EL (cell line): Measurements from ENCODE around the gene FOXO1.

ENCODE experiments used
- DNase-seq: peaks from one replicate; pipeline ENCODE4 v3.0.0-alpha.2; 2016

The FOXO1 gene

DNA sequence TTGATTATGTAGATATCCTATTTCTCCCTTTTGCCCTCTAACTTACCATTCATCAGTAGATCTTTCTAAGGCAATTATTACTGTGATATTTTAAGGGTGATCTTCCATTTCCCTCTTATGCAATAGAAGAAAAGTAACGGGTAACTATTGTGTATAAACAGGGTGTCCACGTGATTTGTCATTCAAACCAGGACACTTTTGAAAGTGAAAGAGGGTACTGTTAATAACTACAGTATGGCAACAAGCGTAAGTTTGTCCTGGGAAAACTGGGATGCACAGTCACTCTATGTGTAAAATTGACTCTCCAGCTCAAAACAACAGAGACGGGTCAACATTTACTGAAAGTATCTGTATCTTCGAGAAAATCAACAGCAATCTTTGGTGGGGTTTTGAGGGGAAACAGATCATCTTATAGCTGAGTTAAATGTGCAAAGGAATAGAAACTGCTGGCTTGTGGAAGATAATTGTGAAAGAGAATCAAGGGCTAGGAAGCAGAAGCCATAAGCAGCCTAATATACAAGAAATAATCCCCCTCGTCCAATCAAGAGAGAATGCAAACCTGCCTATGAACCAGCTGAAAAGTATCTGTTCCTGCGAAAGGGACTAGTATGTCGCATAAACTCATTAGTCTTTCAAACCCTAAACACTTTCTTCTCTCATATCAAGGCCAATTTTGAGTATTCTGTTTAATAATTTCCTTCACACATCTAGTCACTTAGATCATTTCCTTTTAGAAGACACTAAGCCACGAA is 126.7 kb downstream of the FOXO1 start:
- DNase-seq: no peak

- no peak for DNase-seq
Observed at GRCh38 chr13:40537146-40537895, 129.1 kb downstream of the FOXO1 start.

- DNase-seq: no peak
Observed at GRCh38 chr13:40536443-40537113, 129.9 kb downstream of the FOXO1 start.

DNA sequence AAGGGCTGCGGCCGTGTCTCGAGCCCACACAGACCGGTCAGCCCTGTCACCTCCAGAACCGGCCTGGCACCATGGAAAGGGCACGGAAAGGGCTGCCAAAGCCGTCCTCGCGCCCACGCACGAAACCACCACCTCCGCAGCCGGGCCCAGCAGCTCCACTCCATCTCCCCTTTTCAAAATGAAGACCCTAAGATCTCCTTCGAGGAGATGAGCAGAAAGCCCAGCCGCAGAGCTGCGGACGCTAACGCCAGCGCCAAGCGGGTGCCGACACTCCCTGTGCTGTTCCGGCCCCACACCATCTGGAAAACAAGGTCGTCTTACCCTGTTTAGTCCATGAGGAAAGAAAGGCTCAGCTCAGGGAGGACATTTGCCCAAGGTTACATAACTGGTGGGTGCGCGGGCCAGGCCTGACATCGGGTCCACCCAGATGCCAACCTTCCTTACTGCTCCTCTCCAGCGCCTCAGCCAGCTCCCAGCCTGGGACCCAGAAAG is 131.1 kb downstream of the FOXO1 start:
- no peak for DNase-seq

DNA sequence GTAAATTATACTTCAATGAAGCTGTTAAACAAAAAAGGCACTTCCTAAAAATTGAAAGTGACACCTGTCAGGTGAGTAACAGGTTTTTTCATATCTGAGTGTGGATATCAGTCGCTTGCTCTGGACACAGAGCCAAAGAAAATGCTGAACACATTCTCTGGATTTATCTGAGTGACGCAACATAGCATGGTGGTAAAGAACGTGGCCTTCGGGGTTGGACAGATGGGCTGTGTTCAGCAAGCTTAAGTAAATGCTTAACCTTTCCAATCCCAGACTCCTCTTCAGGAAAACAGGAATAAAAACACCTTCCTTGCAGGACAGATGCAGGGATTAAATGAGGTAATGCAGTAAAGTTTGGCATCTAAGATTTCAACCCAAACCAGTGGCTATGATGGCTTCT is 132.0 kb downstream of the FOXO1 start:
- DNase-seq: no peak

DNA sequence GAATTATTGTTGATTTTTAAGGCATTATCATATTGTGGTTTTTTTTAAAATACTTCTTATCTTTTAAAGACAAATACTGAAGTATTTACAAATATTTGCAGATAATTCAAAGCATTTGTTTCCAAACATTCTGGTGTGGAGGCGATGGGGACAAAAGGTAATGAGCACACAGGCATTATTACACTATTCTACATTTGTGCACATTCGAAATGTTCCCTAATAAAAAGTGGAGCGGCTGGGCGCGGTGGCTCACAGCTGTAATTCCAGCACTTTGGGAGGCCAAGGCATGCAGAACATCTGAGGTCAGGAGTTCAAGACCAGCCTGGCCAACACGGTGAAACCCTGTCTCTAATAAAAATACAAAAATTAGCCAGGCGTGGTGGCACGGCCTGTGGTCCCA is 133.4 kb downstream of the FOXO1 start:
- DNase-seq: no peak

- no peak for DNase-seq
Observed at GRCh38 chr13:40530961-40531360, 135.5 kb downstream of the FOXO1 start.

- peak; percentile 6 for DNase-seq
Observed at GRCh38 chr13:40528881-40529280, 137.6 kb downstream of the FOXO1 start.

- no peak for DNase-seq
Observed at GRCh38 chr13:40527914-40528313, 138.5 kb downstream of the FOXO1 start.

DNA sequence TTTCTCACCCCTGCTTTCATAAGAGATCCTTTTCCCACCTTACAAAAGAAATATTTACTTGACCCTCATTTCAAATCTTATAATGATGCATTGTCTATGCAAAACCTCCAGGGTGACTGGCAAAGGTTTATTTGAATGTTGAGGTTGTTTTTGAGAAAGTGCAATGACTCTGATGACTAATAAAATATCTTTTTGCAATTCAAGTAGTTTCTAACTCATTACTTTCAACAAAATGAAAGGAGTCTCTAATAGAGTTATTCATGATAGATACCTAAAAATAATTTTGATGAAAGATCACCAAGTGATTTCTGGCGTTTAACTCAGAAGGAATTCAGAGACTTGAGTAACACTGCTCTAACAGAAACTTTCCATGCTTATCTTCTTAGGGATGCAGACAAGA is 144.2 kb downstream of the FOXO1 start:
- DNase-seq: no peak

GRCh38 chr13:40520916-40521315 is 145.5 kb downstream of the FOXO1 start:
- no peak for DNase-seq

- no peak for DNase-seq
Observed at GRCh38 chr13:40519637-40520036, 146.8 kb downstream of the FOXO1 start.

GRCh38 chr13:40518481-40518882 is 148.0 kb downstream of the FOXO1 start:
- DNase-seq: no peak

DNA sequence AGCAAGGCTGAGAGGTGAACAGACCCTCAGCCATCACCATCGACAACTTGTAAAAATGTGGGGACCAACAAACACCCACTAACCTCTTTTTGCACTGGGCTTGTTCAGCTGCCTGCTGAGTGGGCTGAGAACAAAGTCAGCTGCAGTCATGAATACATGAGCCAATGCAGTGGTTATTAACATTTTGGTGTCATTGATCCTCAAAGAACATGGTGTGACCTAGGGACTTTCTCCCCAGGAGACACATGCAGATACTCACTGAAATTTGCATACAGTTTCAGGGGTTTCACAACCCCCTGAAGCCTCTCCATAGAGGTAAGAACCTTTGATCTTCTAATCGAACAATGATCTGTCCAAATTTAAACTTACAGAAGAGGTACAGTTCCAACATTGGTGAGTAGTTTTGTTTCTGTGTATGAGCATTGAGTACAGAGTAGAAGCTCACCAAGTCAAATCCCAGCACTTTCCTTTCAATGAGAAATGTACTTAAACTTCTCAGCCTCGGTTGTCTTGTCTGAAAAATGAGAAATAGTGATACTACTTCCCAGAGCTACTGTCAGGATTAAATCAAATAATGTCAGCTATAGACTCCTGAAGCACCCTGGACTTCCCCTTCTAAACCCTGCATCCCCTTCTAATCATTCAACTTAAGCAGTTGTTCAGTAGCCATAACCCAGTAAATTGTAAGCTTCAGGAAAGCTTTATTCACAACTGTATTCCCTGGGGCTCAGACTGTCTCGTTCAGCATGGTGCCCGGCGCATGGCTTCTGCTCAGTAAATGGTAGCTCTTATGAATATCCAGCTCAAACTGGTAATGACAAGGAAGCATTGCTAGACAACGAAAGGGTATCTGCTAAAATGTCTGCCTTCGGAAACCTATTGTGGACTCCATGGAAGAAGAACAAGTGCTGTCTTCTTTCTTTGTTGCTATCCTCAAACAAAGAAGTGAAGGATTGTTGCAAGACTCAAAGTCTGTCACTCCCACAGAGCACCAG is 148.7 kb downstream of the FOXO1 start:
- DNase-seq: no peak

DNA sequence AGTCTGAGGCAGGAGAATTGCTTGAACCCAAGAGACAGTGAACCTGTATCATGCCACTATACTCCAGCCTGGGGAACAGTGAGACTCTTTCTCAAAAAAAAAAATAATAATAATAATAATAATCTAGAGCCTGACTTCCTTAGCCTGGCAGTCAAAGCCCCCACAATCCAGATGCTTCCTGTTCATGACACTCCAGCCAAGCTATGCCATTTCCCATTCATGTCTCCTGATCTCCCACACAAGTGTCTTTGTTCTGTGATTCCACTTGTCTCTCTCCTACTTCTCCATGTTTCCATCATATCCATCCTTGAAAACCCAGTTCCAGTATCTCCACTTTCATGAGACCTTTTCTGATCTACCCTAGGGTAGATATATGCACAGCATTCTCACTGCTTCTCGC is 150.7 kb downstream of the FOXO1 start:
- no peak for DNase-seq

DNA sequence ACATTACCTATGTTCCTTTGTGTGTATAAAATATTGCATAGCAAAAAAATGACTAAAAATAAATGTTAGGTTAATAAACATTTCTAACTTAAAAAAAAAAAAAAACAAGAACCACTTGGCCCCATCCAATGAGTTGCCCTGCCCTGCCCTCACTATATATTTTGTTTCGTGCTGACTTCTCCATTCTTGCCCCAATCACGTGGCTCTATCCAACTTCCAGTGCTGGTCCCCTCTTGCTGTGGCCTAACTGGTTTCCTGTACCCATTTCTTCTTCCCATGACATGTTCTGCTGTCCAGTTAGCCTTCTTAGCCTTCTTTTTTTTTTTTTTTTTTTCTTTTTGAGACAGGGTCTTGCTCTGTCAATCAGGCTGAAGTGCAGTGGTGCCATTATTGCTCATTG is 151.6 kb downstream of the FOXO1 start:
- no peak for DNase-seq

DNA sequence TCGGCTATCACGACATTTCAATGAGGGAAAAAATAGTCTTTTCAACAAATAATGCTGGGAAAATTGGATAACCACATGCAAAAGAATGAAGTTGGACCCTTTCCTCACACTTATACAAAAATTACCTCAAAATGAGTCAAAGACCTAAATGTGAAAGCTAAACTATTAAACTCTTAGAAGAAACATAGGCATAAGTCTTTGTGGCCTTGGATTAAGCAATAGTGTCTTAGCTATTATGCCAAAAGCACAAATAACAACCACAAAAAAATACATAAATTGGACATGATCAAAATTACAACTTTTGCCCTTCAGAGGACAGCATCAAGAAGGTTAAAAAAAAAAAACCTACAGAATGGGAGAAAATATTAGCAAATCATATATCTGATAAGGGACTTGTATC is 156.6 kb downstream of the FOXO1 start:
- no peak for DNase-seq

GRCh38 chr13:40508767-40509342 is 157.6 kb downstream of the FOXO1 start:
- no peak for DNase-seq

DNA sequence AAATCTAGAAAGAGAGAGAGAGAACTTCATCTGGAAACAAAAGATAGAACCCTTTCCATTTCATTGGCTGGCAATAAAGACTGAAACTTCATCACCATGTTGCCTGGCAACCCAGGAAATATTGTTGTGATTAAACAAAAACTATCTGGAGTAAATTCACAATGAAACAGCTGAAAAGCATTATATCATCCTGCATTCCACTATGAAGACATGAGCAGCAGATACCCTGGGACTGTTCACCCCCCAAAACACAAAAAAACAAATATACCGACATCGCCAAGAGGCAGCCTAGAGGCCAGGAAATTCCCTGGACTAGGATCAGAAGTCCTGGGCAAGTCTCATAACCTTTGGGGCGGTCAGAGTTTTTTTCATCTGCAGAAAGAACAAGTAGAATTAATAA is 158.3 kb downstream of the FOXO1 start:
- DNase-seq: peak; percentile 30

- DNase-seq: no peak
Observed at GRCh38 chr13:40506592-40507446, 159.6 kb downstream of the FOXO1 start.
